GM06990 (cell line): Measurements from ENCODE around the gene CPXM2.

Experiments used
- DNase-seq: peaks from one replicate; pipeline ENCODE4 v3.0.0-alpha.2; 2011; ENCODE audit not compliant: insufficient read length; ENCODE audit errors: extremely low read depth
- H3K27me3 ChIP-seq: replicated peaks from 2 replicates; pipeline ENCODE4 v1.6.0; 2011; ENCODE audit warnings: low read length; ENCODE audit not compliant: control insufficient read depth, insufficient read depth
- H3K36me3 ChIP-seq: 2 replicates; pipeline ENCODE4 v1.5.1; 2011; ENCODE audit warnings: low read length; ENCODE audit not compliant: control insufficient read depth, insufficient read depth
- H3K4me3 ChIP-seq: replicated peaks from 2 replicates; pipeline ENCODE4 v1.5.1; 2011; ENCODE audit warnings: low read depth, mild to moderate bottlenecking, control low read depth, low read length
- TF ChIP-seq, protein P1 (sequence below): IDR thresholded peaks from 2 replicates; pipeline ENCODE4 v1.5.1; 2011; ENCODE audit warnings: low read length, control low read depth, mild to moderate bottlenecking, inconsistent platforms; ENCODE audit not compliant: insufficient read depth, poor library complexity, severe bottlenecking

Gene CPXM2

GRCh38 chr10:123909866-123910265 lies 18.3 kb upstream of the CPXM2 start:
- DNase-seq, result no peak
- Histone ChIP-seq H3K36me3 (no peaks in the 10 kb centered on the region), H3K4me3 (no peak overlapping the region), H3K27me3 (peaks cover 4% of the 10 kb centered on the region)
- TF ChIP-seq, protein P1, sequence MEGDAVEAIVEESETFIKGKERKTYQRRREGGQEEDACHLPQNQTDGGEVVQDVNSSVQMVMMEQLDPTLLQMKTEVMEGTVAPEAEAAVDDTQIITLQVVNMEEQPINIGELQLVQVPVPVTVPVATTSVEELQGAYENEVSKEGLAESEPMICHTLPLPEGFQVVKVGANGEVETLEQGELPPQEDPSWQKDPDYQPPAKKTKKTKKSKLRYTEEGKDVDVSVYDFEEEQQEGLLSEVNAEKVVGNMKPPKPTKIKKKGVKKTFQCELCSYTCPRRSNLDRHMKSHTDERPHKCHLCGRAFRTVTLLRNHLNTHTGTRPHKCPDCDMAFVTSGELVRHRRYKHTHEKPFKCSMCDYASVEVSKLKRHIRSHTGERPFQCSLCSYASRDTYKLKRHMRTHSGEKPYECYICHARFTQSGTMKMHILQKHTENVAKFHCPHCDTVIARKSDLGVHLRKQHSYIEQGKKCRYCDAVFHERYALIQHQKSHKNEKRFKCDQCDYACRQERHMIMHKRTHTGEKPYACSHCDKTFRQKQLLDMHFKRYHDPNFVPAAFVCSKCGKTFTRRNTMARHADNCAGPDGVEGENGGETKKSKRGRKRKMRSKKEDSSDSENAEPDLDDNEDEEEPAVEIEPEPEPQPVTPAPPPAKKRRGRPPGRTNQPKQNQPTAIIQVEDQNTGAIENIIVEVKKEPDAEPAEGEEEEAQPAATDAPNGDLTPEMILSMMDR, result no peak

DNA sequence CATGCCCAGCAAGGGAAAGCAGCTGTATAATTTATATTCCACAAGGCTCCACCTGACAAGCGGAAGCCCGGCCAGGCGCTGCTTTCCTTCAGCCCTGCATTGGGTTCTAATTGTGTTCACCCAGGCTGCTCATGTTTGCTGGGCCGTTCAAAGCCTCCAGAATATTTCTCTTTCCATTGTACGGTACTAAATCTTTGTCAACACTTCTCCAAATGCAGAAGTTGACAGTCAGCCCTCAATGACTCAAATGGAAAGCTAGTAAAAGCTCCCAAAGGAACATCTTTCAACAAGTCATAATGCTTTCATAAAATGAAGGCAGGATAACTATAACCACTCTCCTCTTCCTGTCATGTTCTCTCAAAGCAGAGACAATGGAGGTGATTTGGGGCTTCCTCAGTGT lies 17.8 kb upstream of the CPXM2 start:
- DNase-seq, result no peak
- Histone ChIP-seq H3K36me3 (no peaks in the 10 kb centered on the region), H3K4me3 (no peak overlapping the region), H3K27me3 (peaks cover 4% of the 10 kb centered on the region)
- TF ChIP-seq, protein P1, result no peak

DNA sequence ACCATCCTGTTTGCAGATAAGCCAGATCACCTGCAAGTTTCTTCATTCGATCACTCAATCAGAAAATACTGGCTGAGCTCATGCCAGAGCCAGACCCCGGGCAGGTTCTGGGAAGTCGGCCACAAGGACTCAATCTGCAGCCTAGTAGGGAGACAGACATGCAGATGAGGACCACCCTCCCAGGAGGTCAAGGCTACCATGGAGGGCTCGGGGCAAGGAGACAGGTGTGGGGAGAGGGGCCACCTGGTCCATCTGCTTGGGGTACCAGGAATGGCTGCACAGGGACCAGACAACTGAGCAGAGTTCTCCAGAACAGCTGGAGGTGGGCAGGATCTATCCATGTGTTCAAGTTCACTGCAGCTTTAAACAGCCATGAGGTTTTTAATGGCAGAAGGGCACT lies 16.8 kb upstream of the CPXM2 start:
- no peaks in the 10 kb centered on the region for H3K36me3 ChIP-seq
- no peak overlapping the region for H3K4me3 ChIP-seq
- no peak for DNase-seq
- H3K27me3 ChIP-seq, result peaks cover 4% of the 10 kb centered on the region
- TF ChIP-seq, protein P1, result no peak

DNA sequence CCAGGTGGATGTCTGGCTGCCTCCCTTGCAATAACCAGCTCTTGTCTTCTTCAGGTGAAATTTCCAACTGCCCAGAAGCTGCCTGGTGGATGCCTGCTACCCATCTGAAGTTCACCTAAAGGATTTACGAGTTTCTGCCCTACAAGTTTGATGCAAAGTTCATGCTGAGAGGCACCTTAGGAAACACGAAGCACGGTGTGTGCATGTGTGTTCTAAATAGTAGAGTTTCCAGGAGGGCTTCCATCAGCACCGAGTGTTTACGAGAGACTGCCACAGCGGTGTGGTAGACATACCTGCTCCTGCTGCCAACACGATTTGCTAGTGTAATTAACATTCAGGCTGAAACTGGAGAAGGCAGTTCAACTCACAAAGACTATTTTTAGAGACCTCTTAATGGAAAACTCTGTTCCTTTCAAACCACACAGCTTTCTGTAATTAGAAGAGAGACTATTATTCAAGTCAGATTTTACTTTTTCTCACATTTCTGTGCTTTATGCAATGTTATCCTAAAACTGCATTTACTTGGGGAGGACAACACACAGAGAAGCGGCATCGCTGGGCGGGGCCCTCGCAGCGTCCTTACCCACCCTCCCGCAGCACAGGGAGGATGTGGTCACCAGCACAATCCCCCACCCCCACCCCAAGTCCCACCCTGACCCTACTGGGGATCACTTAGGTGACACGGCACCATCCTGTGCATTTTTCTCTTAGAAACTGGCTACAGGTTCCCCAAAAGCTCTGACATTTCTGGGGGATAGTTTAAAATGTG lies 15.5 kb upstream of the CPXM2 start:
- Histone ChIP-seq H3K27me3 (peaks cover 4% of the 10 kb centered on the region), H3K4me3 (no peak overlapping the region), H3K36me3 (no peaks in the 10 kb centered on the region)
- no peak for DNase-seq
- TF ChIP-seq, protein P1, result no peak

GRCh38 chr10:123906296-123906695 lies 14.7 kb upstream of the CPXM2 start:
- Histone ChIP-seq H3K36me3 (no peaks in the 10 kb centered on the region), H3K4me3 (no peak overlapping the region), H3K27me3 (peaks cover 4% of the 10 kb centered on the region)
- no peak for DNase-seq
- TF ChIP-seq, protein P1, result no peak
